HG02588 (cell line): ENCODE data around the gene SNAPC2.
"Not testable (repeated sequence)": the region's sequence is repeated elsewhere in the genome, so short reads cannot be mapped to it uniquely, and the experiment has no call there.

ENCODE experiments used
- ATAC-seq: cut with Tn5 transposase; IDR thresholded peaks from one replicate; pipeline ENCODE4 v1.9.1; 2021; ENCODE audit warnings: mild to moderate bottlenecking, moderate library complexity; ENCODE audit not compliant: unreplicated experiment

SNAPC2 gene

GRCh38 chr19:7908742-7909461 lies 11.2 kb upstream of the SNAPC2 start:
- ATAC-seq: no peak

- no peak for ATAC-seq
Measured at GRCh38 chr19:7909471-7910067, 10.6 kb upstream of the SNAPC2 start.

GRCh38 chr19:7910321-7911161 lies 9.6 kb upstream of the SNAPC2 start:
- ATAC-seq: no peak

- ATAC-seq: no peak
Measured at GRCh38 chr19:7911508-7912143, 8.5 kb upstream of the SNAPC2 start.

- no peak for ATAC-seq
Measured at GRCh38 chr19:7912144-7912696, 7.9 kb upstream of the SNAPC2 start.

- ATAC-seq: no peak
Measured at GRCh38 chr19:7912697-7913564, 7.2 kb upstream of the SNAPC2 start.

- no peak for ATAC-seq
Measured at GRCh38 chr19:7913652-7914051, 6.5 kb upstream of the SNAPC2 start.

GRCh38 chr19:7914099-7914498 lies 6.0 kb upstream of the SNAPC2 start:
- ATAC-seq: no peak

- ATAC-seq: no peak
Measured at GRCh38 chr19:7914598-7915045, 5.5 kb upstream of the SNAPC2 start, which contains the start of gene TGFBR3L. TSS of gene TGFBR3L (plus strand) at chr19:7914830.

- no peak for ATAC-seq
Measured at GRCh38 chr19:7915250-7916102, 4.7 kb upstream of the SNAPC2 start.

- ATAC-seq: no peak
Measured at GRCh38 chr19:7916103-7916954, 3.8 kb upstream of the SNAPC2 start.

GRCh38 chr19:7916955-7917266 lies 3.2 kb upstream of the SNAPC2 start:
- no peak for ATAC-seq

- ATAC-seq: no peak
Measured at GRCh38 chr19:7917267-7918061, 2.7 kb upstream of the SNAPC2 start.

GRCh38 chr19:7918062-7918614 lies 2.0 kb upstream of the SNAPC2 start:
- ATAC-seq: not testable (repeated sequence)

GRCh38 chr19:7918615-7919421 lies 1.3 kb upstream of the SNAPC2 start:
- ATAC-seq: no peak
